ENCODE results near the gene MYB.

DNA sequence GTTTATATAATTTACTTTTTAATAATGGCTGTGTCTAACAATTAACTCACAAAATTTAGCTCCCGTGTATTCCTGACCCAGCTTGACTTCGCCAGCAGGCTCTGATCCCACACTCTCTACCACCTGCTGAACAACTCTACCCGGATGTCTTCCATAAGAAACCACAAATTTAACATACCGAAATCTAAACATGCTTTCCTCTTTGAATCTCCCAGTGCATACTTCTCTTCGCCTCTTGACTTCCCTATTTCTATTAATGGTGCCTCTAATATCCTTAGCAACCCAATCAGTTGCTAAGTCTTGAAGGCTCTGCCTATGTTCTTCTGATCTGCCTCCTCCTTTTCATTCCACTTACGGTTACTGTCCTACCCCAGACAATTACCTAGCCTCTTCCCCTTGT, 4.6 kb upstream of the MYB start:
- TF ChIP-seq, protein P1, sequence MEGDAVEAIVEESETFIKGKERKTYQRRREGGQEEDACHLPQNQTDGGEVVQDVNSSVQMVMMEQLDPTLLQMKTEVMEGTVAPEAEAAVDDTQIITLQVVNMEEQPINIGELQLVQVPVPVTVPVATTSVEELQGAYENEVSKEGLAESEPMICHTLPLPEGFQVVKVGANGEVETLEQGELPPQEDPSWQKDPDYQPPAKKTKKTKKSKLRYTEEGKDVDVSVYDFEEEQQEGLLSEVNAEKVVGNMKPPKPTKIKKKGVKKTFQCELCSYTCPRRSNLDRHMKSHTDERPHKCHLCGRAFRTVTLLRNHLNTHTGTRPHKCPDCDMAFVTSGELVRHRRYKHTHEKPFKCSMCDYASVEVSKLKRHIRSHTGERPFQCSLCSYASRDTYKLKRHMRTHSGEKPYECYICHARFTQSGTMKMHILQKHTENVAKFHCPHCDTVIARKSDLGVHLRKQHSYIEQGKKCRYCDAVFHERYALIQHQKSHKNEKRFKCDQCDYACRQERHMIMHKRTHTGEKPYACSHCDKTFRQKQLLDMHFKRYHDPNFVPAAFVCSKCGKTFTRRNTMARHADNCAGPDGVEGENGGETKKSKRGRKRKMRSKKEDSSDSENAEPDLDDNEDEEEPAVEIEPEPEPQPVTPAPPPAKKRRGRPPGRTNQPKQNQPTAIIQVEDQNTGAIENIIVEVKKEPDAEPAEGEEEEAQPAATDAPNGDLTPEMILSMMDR (conservative IDR thresholded peaks at IDR 0.05; ENCODE audit: low read length) = no peak
- TF ChIP-seq EZH2phosphoT487 (IDR thresholded peaks at IDR 0.05; ENCODE audit: borderline replicate concordance, low read depth, low read length) = no peak

All from OCI-LY7 (cell line).